A549 (cell line): ENCODE data around the gene PDZD7.

Experiments
- BCL3 ChIP-seq: fragments of >200 bp; sonication (Bioruptor Twin); formaldehyde crosslinking; IDR thresholded peaks from 3 replicates; pipeline ENCODE4 v1.6.1; 2016
- BHLHE40 ChIP-seq: IDR thresholded peaks from 2 replicates; pipeline ENCODE4 v1.6.1; 2012; ENCODE audit warnings: low read depth, low read length, inconsistent platforms
- CHD2 ChIP-seq: fragments of 150-350 bp; IDR thresholded peaks from 2 replicates; pipeline ENCODE4 v1.6.1; 2014; ENCODE audit warnings: low read length; ENCODE audit not compliant: partially characterized antibody
- CTCF ChIP-seq: fragments of >200 bp; sonication (Bioruptor Twin); formaldehyde crosslinking; IDR thresholded peaks from 3 replicates; pipeline ENCODE4 v1.5.1; 2016
- EHMT2 ChIP-seq: fragments of 200-600 bp; sonication (generic); IDR thresholded peaks from 2 replicates; pipeline ENCODE4 v1.6.1; 2016; ENCODE audit warnings: antibody characterized with exemption, low read depth, mild to moderate bottlenecking, moderate library complexity
- EP300 ChIP-seq, 2 experiments: fragments of >200 bp; sonication (Bioruptor Twin); formaldehyde crosslinking; IDR thresholded peaks; 2 replicates in 1 of 2; 3 replicates in 1 of 2; pipeline ENCODE4 v1.6.1; 2016 to 2017
- JUNB ChIP-seq: fragments of >200 bp; sonication (Bioruptor Twin); formaldehyde crosslinking; IDR thresholded peaks from 2 replicates; pipeline ENCODE4 v1.6.1; 2016
- POLR2A ChIP-seq: IDR thresholded peaks from 2 replicates; pipeline ENCODE4 v1.6.1; 2012; ENCODE audit warnings: mild to moderate bottlenecking, low read length
- USF2 ChIP-seq: fragments of 450-650 bp; IDR thresholded peaks from 2 replicates; pipeline ENCODE4 v1.6.1; 2014; ENCODE audit warnings: antibody characterized with exemption
- TF ChIP-seq, protein P1 (sequence below): fragments of 200-600 bp; sonication (generic); IDR thresholded peaks from 2 replicates; pipeline ENCODE4 v1.6.1; 2016; ENCODE audit warnings: antibody characterized with exemption, mild to moderate bottlenecking, moderate library complexity

DNA sequence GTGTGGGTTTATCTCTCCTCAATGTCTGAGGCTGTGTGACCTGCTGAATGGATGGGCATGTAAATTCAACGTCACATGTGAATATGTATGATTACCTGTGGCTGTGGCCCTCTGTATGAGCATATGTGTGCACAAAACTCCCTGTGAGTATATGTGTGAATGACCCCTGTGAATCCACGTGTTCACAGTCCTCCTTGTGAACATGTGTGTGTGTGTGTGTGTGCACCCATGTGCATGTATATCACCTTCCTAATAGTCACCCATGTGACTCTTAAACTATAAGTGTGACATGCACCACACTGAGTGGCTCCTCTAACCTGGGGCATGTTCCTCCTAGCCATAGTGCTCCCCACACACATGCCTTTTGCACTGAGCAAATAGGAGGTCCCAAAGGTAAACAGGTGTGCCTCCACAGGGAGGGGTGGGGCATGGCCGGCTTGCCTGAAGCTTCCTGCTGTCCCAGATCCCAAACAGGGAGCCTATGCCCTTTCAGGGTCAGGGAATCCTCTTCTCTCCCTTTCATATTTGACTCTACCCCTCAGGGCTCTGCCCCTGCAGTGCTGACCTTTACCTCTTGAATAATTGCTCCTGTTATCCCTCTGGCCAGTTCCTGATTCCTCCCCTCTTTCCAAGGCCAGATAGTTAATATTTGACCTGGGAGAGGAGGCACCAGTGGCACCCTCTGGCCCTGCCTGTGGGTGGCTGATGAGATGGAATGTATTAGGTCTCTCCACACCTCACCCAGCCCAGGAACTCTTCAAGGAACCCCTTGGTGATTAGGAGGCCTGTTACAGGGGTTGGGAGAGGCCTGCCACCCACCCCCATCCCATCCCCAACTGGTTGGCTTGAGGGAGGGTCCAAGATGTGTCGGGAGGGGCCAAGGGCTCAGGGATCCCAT is 59.8 kb downstream of the PDZD7 start:
- TF ChIP-seq CHD2 (no peak), CTCF (no peak), EP300 (IDR thresholded peaks at IDR 0.05) (no peak), JUNB (no peak), BCL3 (no peak), EHMT2 (no peak), POLR2A (no peak), USF2 (no peak), BHLHE40 (no peak)
- TF ChIP-seq, protein P1, sequence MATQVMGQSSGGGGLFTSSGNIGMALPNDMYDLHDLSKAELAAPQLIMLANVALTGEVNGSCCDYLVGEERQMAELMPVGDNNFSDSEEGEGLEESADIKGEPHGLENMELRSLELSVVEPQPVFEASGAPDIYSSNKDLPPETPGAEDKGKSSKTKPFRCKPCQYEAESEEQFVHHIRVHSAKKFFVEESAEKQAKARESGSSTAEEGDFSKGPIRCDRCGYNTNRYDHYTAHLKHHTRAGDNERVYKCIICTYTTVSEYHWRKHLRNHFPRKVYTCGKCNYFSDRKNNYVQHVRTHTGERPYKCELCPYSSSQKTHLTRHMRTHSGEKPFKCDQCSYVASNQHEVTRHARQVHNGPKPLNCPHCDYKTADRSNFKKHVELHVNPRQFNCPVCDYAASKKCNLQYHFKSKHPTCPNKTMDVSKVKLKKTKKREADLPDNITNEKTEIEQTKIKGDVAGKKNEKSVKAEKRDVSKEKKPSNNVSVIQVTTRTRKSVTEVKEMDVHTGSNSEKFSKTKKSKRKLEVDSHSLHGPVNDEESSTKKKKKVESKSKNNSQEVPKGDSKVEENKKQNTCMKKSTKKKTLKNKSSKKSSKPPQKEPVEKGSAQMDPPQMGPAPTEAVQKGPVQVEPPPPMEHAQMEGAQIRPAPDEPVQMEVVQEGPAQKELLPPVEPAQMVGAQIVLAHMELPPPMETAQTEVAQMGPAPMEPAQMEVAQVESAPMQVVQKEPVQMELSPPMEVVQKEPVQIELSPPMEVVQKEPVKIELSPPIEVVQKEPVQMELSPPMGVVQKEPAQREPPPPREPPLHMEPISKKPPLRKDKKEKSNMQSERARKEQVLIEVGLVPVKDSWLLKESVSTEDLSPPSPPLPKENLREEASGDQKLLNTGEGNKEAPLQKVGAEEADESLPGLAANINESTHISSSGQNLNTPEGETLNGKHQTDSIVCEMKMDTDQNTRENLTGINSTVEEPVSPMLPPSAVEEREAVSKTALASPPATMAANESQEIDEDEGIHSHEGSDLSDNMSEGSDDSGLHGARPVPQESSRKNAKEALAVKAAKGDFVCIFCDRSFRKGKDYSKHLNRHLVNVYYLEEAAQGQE, result no peak
